ENCODE results near the gene MAP3K5. TPM values are rescaled to one million over a fixed set of nuclear protein-coding genes. Genes with fewer than 3 reads are reported as not detected.

Gene MAP3K5
- polyA plus RNA-seq, 2 donors = 5.2 to 5.6 TPM

DNA sequence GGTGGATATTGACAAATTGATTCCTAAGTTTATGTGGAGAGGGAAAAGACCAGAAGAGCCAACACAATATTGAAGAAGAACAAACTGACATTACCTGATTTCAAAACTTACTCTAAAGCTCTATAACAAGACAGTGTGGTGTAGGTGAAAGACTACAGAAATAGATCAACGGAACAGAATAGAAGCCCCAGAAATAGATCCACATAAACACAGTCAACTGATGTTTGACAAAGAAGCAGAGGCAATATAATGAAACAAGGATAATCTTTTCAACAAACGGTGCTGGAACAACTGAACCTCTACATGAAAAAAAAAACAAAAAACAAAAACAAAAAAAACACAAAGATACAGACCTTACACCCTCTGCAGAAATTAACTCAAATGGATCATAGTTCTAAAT is 50.2 kb downstream of the MAP3K5 start:
- no peaks in the 10 kb centered on the region for H3K27me3 ChIP-seq (ENCODE audit: control insufficient read depth in 1 of 2, insufficient read depth in 2 of 2, low read length in 2 of 2)
- H3K27ac ChIP-seq (ENCODE audit: low read depth in 2 of 2, low read length in 1 of 2) = no peak overlapping the region
- no peaks in the 10 kb centered on the region for H3K36me3 ChIP-seq (ENCODE audit: control insufficient read depth in 2 of 2, insufficient read depth in 2 of 2, low read length in 1 of 2)
- H3K9me3 ChIP-seq (ENCODE audit: control insufficient read depth in 2 of 2, insufficient read depth in 1 of 2, low read depth in 1 of 2, low read length in 1 of 2) = no peaks in the 10 kb centered on the region
- H3K4me1 ChIP-seq (ENCODE audit: control insufficient read depth in 2 of 2, insufficient read depth in 2 of 2, low read length in 1 of 2) = peaks cover 3 to 4% of the 10 kb centered on the region in 2 donors
- no peak overlapping the region for H3K4me3 ChIP-seq (ENCODE audit: low read depth in 1 of 2, low read length in 2 of 2)
- WGBS, 2 donors = 84 to 89% methylated on average over 2 of the region's 2 CpGs

DNA sequence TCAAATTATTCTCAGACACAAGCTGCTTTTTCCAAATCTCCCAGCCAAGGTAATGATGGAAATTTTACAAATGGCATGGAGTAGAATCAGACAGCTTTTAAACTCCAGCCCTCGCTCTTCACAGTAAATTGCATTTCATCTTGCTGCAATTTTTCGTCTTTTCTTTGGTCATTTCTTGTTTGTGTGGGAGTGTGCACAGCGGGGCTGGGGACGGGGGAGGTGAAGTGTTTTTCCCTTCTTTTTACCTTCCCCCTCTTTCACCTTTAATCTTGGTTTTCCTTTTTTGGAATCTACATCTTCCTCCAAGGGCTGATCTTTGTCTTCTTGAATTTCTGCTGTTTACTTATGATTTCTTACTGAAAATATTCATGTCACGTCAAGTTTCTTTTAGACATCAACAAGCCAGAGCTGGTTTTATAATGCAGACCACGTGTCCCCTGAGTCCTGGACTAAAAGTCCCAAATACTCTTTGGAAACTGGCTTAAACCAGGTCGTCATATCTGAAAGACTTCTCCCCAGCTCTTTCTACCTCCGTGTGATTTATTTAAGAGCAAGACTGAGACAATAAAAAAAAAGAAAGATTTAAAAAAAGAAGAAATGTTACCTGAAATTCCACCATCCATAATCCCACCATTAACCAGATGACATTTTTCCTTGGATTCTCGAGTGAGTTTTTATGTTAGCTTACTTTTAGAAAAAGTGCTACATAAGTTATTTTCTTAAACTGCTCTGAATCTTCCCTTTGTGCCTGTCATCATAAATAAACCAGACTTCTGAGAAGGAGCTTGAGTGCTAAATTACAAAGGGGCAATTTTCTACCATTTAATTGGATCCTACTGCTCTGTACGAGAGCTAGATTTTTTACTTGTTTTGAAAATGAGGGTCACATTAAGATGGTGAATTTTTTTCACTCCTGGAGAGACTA is 52.0 kb downstream of the MAP3K5 start:
- Histone ChIP-seq H3K4me3 (ENCODE audit: low read depth in 1 of 2, low read length in 2 of 2) (no peak overlapping the region), H3K4me1 (ENCODE audit: control insufficient read depth in 2 of 2, insufficient read depth in 2 of 2, low read length in 1 of 2) (peaks cover 3 to 4% of the 10 kb centered on the region in 2 donors), H3K9me3 (ENCODE audit: control insufficient read depth in 2 of 2, insufficient read depth in 1 of 2, low read depth in 1 of 2, low read length in 1 of 2) (no peaks in the 10 kb centered on the region), H3K27me3 (ENCODE audit: control insufficient read depth in 1 of 2, insufficient read depth in 2 of 2, low read length in 2 of 2) (no peaks in the 10 kb centered on the region), H3K36me3 (ENCODE audit: control insufficient read depth in 2 of 2, insufficient read depth in 2 of 2, low read length in 1 of 2) (no peaks in the 10 kb centered on the region), H3K27ac (ENCODE audit: low read depth in 2 of 2, low read length in 1 of 2) (peak overlapping the region in 1 of 2 donors; percentile 22)
- WGBS, 2 donors = 58 to 68% methylated on average over 10 of the region's 10 CpGs

DNA sequence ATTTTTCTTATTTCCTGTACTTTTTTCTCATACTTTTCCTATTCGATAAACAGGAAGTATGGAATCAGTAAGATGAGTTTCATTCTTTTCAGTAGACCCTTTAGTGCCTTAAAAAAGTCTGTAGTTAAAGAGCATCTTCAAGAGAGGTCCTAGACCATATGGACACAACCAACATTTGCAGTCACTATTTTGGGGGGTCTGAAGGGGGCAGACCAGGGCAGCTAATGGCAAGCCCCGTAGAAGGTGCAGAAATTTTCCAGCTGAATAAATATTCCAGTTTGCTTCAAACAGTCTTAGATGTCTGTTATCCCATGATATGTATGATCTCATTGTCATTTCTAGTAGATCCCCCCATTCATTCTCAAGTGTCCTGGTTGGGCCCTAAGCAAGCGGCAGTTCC is 52.8 kb downstream of the MAP3K5 start:
- Histone ChIP-seq H3K9me3 (ENCODE audit: control insufficient read depth in 2 of 2, insufficient read depth in 1 of 2, low read depth in 1 of 2, low read length in 1 of 2) (no peaks in the 10 kb centered on the region), H3K36me3 (ENCODE audit: control insufficient read depth in 2 of 2, insufficient read depth in 2 of 2, low read length in 1 of 2) (no peaks in the 10 kb centered on the region), H3K4me1 (ENCODE audit: control insufficient read depth in 2 of 2, insufficient read depth in 2 of 2, low read length in 1 of 2) (peaks cover 3 to 4% of the 10 kb centered on the region in 2 donors), H3K4me3 (ENCODE audit: low read depth in 1 of 2, low read length in 2 of 2) (no peak overlapping the region), H3K27me3 (ENCODE audit: control insufficient read depth in 1 of 2, insufficient read depth in 2 of 2, low read length in 2 of 2) (no peaks in the 10 kb centered on the region), H3K27ac (ENCODE audit: low read depth in 2 of 2, low read length in 1 of 2) (peak overlapping the region; percentile 22 to 30)
- 85% methylated on average over 3 of the region's 3 CpGs for WGBS, 2 donors

DNA sequence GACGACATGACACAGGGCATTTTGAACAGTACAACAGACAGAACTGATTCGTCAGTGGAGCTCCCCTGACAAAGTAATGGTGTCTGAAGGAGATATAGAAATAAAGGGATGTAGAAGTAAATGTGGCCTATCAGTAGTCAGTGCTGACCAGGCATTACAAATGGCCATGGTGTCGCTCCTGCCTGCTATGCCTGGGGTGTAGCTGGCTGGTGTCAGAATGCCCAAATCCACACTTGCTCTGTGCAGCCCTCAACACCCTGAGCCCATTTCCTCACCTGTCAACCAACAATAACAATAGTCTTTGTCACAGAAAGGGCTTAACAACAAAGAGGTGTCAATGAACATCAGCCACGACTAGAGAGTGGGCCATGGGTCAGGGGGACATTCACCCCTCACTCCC is 53.2 kb downstream of the MAP3K5 start:
- H3K4me3 ChIP-seq (ENCODE audit: low read depth in 1 of 2, low read length in 2 of 2) = no peak overlapping the region
- H3K27ac ChIP-seq (ENCODE audit: low read depth in 2 of 2, low read length in 1 of 2) = peak overlapping the region in 1 of 2 donors; percentile 17
- no peaks in the 10 kb centered on the region for H3K36me3 ChIP-seq (ENCODE audit: control insufficient read depth in 2 of 2, insufficient read depth in 2 of 2, low read length in 1 of 2)
- H3K9me3 ChIP-seq (ENCODE audit: control insufficient read depth in 2 of 2, insufficient read depth in 1 of 2, low read depth in 1 of 2, low read length in 1 of 2) = no peaks in the 10 kb centered on the region
- 90 to 94% methylated on average over 4 of the region's 4 CpGs for WGBS, 2 donors
- no peaks in the 10 kb centered on the region for H3K27me3 ChIP-seq (ENCODE audit: control insufficient read depth in 1 of 2, insufficient read depth in 2 of 2, low read length in 2 of 2)
- peaks cover 3 to 4% of the 10 kb centered on the region in 2 donors for H3K4me1 ChIP-seq (ENCODE audit: control insufficient read depth in 2 of 2, insufficient read depth in 2 of 2, low read length in 1 of 2)

GRCh38 chr6:136738692-136739057 is 53.6 kb downstream of the MAP3K5 start:
- Histone ChIP-seq H3K36me3 (ENCODE audit: control insufficient read depth in 2 of 2, insufficient read depth in 2 of 2, low read length in 1 of 2) (no peaks in the 10 kb centered on the region), H3K4me1 (ENCODE audit: control insufficient read depth in 2 of 2, insufficient read depth in 2 of 2, low read length in 1 of 2) (peaks cover 3 to 4% of the 10 kb centered on the region in 2 donors), H3K4me3 (ENCODE audit: low read depth in 1 of 2, low read length in 2 of 2) (no peak overlapping the region), H3K27ac (ENCODE audit: low read depth in 2 of 2, low read length in 1 of 2) (peak overlapping the region in 1 of 2 donors; percentile 52), H3K9me3 (ENCODE audit: control insufficient read depth in 2 of 2, insufficient read depth in 1 of 2, low read depth in 1 of 2, low read length in 1 of 2) (no peaks in the 10 kb centered on the region), H3K27me3 (ENCODE audit: control insufficient read depth in 1 of 2, insufficient read depth in 2 of 2, low read length in 2 of 2) (no peaks in the 10 kb centered on the region)
- WGBS, 2 donors = 72 to 91% methylated on average over 6 of the region's 6 CpGs

DNA sequence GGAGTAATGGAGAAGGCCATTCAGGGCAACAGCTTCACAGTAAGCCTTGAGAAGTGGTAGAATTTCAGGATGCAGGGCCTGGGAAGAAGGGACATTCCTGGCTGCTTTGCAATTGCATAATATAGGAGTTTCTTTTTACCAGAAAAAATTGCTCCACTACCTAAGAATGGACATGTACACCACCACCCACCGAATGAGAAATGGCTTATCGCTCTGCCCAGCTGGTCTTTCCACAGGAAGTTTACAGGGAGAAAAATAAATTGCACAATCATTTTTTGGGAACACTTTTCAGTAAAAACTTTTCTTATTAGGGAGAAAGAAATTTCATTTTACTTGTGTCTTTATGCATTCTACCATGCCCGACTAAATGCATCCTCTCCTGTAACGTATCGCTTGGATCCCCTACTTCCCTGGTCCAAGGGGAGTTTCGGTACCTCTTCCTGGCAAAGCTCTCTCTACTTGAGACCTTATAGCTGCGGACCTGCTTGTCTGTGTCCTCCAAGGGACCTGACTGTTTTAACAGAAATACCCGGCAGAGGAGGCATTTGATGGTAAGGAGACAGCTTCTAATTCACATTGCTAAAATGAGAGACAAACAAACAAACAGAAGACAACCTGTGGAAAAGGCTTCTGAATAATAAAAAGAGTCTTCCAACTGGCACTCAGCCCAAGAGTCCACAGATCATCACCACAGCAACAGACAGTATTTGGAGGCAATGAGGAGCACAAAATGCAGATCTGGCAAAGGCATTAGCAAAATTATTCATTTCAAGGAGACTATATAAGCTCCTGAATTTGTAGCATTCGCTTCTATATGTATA is 54.2 kb downstream of the MAP3K5 start:
- H3K27ac ChIP-seq (ENCODE audit: low read depth in 2 of 2, low read length in 1 of 2) = peak overlapping the region; percentile 48 to 52
- no peak overlapping the region for H3K4me3 ChIP-seq (ENCODE audit: low read depth in 1 of 2, low read length in 2 of 2)
- no peaks in the 10 kb centered on the region for H3K36me3 ChIP-seq (ENCODE audit: control insufficient read depth in 2 of 2, insufficient read depth in 2 of 2, low read length in 1 of 2)
- no peaks in the 10 kb centered on the region for H3K9me3 ChIP-seq (ENCODE audit: control insufficient read depth in 2 of 2, insufficient read depth in 1 of 2, low read depth in 1 of 2, low read length in 1 of 2)
- no peaks in the 10 kb centered on the region for H3K27me3 ChIP-seq (ENCODE audit: control insufficient read depth in 1 of 2, insufficient read depth in 2 of 2, low read length in 2 of 2)
- H3K4me1 ChIP-seq (ENCODE audit: control insufficient read depth in 2 of 2, insufficient read depth in 2 of 2, low read length in 1 of 2) = peaks cover 3 to 4% of the 10 kb centered on the region in 2 donors
- WGBS, 2 donors = 55 to 59% methylated on average over 9 of the region's 9 CpGs

GRCh38 chr6:136737374-136737844 is 54.9 kb downstream of the MAP3K5 start:
- H3K4me1 ChIP-seq (ENCODE audit: control insufficient read depth in 2 of 2, insufficient read depth in 2 of 2, low read length in 1 of 2) = peaks cover 3 to 4% of the 10 kb centered on the region in 2 donors
- H3K9me3 ChIP-seq (ENCODE audit: control insufficient read depth in 2 of 2, insufficient read depth in 1 of 2, low read depth in 1 of 2, low read length in 1 of 2) = no peaks in the 10 kb centered on the region
- H3K27ac ChIP-seq (ENCODE audit: low read depth in 2 of 2, low read length in 1 of 2) = peak overlapping the region; percentile 40 to 42
- no peaks in the 10 kb centered on the region for H3K36me3 ChIP-seq (ENCODE audit: control insufficient read depth in 2 of 2, insufficient read depth in 2 of 2, low read length in 1 of 2)
- H3K4me3 ChIP-seq (ENCODE audit: low read depth in 1 of 2, low read length in 2 of 2) = no peak overlapping the region
- H3K27me3 ChIP-seq (ENCODE audit: control insufficient read depth in 1 of 2, insufficient read depth in 2 of 2, low read length in 2 of 2) = no peaks in the 10 kb centered on the region
- 90 to 96% methylated on average over 5 of the region's 5 CpGs for WGBS, 2 donors

- H3K27ac ChIP-seq (ENCODE audit: low read depth in 2 of 2, low read length in 1 of 2) = no peak overlapping the region
- H3K9me3 ChIP-seq (ENCODE audit: control insufficient read depth in 2 of 2, insufficient read depth in 1 of 2, low read depth in 1 of 2, low read length in 1 of 2) = no peaks in the 10 kb centered on the region
- H3K36me3 ChIP-seq (ENCODE audit: control insufficient read depth in 2 of 2, insufficient read depth in 2 of 2, low read length in 1 of 2) = no peaks in the 10 kb centered on the region
- WGBS, 2 donors = 86 to 89% methylated on average over 5 of the region's 5 CpGs
- H3K4me3 ChIP-seq (ENCODE audit: low read depth in 1 of 2, low read length in 2 of 2) = no peak overlapping the region
- H3K27me3 ChIP-seq (ENCODE audit: control insufficient read depth in 1 of 2, insufficient read depth in 2 of 2, low read length in 2 of 2) = no peaks in the 10 kb centered on the region
- peaks cover 3 to 4% of the 10 kb centered on the region in 2 donors for H3K4me1 ChIP-seq (ENCODE audit: control insufficient read depth in 2 of 2, insufficient read depth in 2 of 2, low read length in 1 of 2)
Observed at GRCh38 chr6:136736281-136736960, 55.9 kb downstream of the MAP3K5 start.

- Histone ChIP-seq H3K4me1 (ENCODE audit: control insufficient read depth in 2 of 2, insufficient read depth in 2 of 2, low read length in 1 of 2) (peaks cover 3 to 4% of the 10 kb centered on the region in 2 donors), H3K27ac (ENCODE audit: low read depth in 2 of 2, low read length in 1 of 2) (no peak overlapping the region), H3K9me3 (ENCODE audit: control insufficient read depth in 2 of 2, insufficient read depth in 1 of 2, low read depth in 1 of 2, low read length in 1 of 2) (no peaks in the 10 kb centered on the region), H3K4me3 (ENCODE audit: low read depth in 1 of 2, low read length in 2 of 2) (no peak overlapping the region), H3K27me3 (ENCODE audit: control insufficient read depth in 1 of 2, insufficient read depth in 2 of 2, low read length in 2 of 2) (no peaks in the 10 kb centered on the region), H3K36me3 (ENCODE audit: control insufficient read depth in 2 of 2, insufficient read depth in 2 of 2, low read length in 1 of 2) (no peaks in the 10 kb centered on the region)
- 79 to 91% methylated on average over 1 of the region's 1 CpG for WGBS, 2 donors
Observed at GRCh38 chr6:136734977-136735376, 57.3 kb downstream of the MAP3K5 start.

All from esophagus (tissue), 2 donors.